ENCODE measurements around the gene HES1. TPM values are rescaled to one million over a fixed set of nuclear protein-coding genes. Genes with fewer than 3 reads are reported as not detected.

Gene HES1
- total and polyA plus RNA-seq, 4 donors: 16.5 to 70.6 (median 27.5) TPM

GRCh38 chr3:194100856-194101390 lies 35.0 kb upstream of the HES1 start:
- peaks cover 0 to 14% (median 9%) of the 10 kb centered on the region in 5 donors for H3K4me1 ChIP-seq (ENCODE audit: control insufficient read depth in 5 of 5, insufficient read depth in 5 of 5, low read length in 5 of 5)
- no peak overlapping the region for H3K27ac ChIP-seq (ENCODE audit: low read depth in 1 of 2, low read length in 1 of 2)
- H3K9me3 ChIP-seq (ENCODE audit: control insufficient read depth in 4 of 4, insufficient read depth in 3 of 4, low read length in 3 of 4): no peaks in the 10 kb centered on the region
- DNase-seq: no peak
- no peak for ATAC-seq (ENCODE audit: insufficient read depth, low FRiP score)
- no peaks in the 10 kb centered on the region for H3K36me3 ChIP-seq (ENCODE audit: control insufficient read depth in 4 of 4, insufficient read depth in 4 of 4, low read length in 4 of 4)
- WGBS, 2 donors: 92 to 93% methylated on average over 15 of the region's 15 CpGs
- no peak for TF ChIP-seq CTCF (IDR thresholded peaks at IDR 0.05; ENCODE audit: control extremely low read depth, extremely low read depth)
- no peaks in the 10 kb centered on the region for H3K27me3 ChIP-seq (ENCODE audit: control insufficient read depth in 3 of 3, insufficient read depth in 3 of 3, low read length in 2 of 3)
- no peak overlapping the region for H3K9ac ChIP-seq (ENCODE audit: insufficient read depth in 1 of 2, low read length in 2 of 2)
- no peak overlapping the region for H3K4me3 ChIP-seq

GRCh38 chr3:194101592-194102432 lies 34.1 kb upstream of the HES1 start:
- peak in 1 of 3 donors; percentile 29 for DNase-seq
- ATAC-seq (ENCODE audit: insufficient read depth, low FRiP score): no peak
- no peaks in the 10 kb centered on the region for H3K27me3 ChIP-seq (ENCODE audit: control insufficient read depth in 3 of 3, insufficient read depth in 3 of 3, low read length in 2 of 3)
- H3K9ac ChIP-seq (ENCODE audit: insufficient read depth in 1 of 2, low read length in 2 of 2): no peak overlapping the region
- H3K4me1 ChIP-seq (ENCODE audit: control insufficient read depth in 5 of 5, insufficient read depth in 5 of 5, low read length in 5 of 5): peaks cover 0 to 14% (median 9%) of the 10 kb centered on the region in 5 donors
- no peak for TF ChIP-seq CTCF (IDR thresholded peaks at IDR 0.05; ENCODE audit: control extremely low read depth, extremely low read depth)
- no peaks in the 10 kb centered on the region for H3K36me3 ChIP-seq (ENCODE audit: control insufficient read depth in 4 of 4, insufficient read depth in 4 of 4, low read length in 4 of 4)
- 79 to 85% methylated on average over 7 of the region's 7 CpGs for WGBS, 2 donors
- no peak overlapping the region for H3K27ac ChIP-seq (ENCODE audit: low read depth in 1 of 2, low read length in 1 of 2)
- H3K9me3 ChIP-seq (ENCODE audit: control insufficient read depth in 4 of 4, insufficient read depth in 3 of 4, low read length in 3 of 4): no peaks in the 10 kb centered on the region
- H3K4me3 ChIP-seq: no peak overlapping the region

- WGBS, 2 donors: 77 to 80% methylated on average over 5 of the region's 5 CpGs
- Histone ChIP-seq H3K27ac (ENCODE audit: low read depth in 1 of 2, low read length in 1 of 2) (no peak overlapping the region), H3K36me3 (ENCODE audit: control insufficient read depth in 4 of 4, insufficient read depth in 4 of 4, low read length in 4 of 4) (no peaks in the 10 kb centered on the region), H3K4me1 (ENCODE audit: control insufficient read depth in 5 of 5, insufficient read depth in 5 of 5, low read length in 5 of 5) (peaks cover 0 to 14% (median 7%) of the 10 kb centered on the region in 5 donors), H3K9me3 (ENCODE audit: control insufficient read depth in 4 of 4, insufficient read depth in 3 of 4, low read length in 3 of 4) (no peaks in the 10 kb centered on the region), H3K27me3 (ENCODE audit: control insufficient read depth in 3 of 3, insufficient read depth in 3 of 3, low read length in 2 of 3) (no peaks in the 10 kb centered on the region), H3K9ac (ENCODE audit: insufficient read depth in 1 of 2, low read length in 2 of 2) (no peak overlapping the region), H3K4me3 (no peak overlapping the region)
- ATAC-seq (ENCODE audit: insufficient read depth, low FRiP score) (no peak), DNase-seq (no peak)
- TF ChIP-seq CTCF (IDR thresholded peaks at IDR 0.05; ENCODE audit: control extremely low read depth, extremely low read depth): no peak
Observed at GRCh38 chr3:194102436-194102835, 33.5 kb upstream of the HES1 start.
